ENCODE measurements around the gene GJD3.
A peak's percentile ranks its signal among the peaks of the same experiment; 100 is the strongest.
"Not testable (repeated sequence)": the region's sequence is repeated elsewhere in the genome, so short reads cannot be mapped to it uniquely, and the experiment has no call there.

GJD3 gene, protein sequence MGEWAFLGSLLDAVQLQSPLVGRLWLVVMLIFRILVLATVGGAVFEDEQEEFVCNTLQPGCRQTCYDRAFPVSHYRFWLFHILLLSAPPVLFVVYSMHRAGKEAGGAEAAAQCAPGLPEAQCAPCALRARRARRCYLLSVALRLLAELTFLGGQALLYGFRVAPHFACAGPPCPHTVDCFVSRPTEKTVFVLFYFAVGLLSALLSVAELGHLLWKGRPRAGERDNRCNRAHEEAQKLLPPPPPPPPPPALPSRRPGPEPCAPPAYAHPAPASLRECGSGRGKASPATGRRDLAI

DNA sequence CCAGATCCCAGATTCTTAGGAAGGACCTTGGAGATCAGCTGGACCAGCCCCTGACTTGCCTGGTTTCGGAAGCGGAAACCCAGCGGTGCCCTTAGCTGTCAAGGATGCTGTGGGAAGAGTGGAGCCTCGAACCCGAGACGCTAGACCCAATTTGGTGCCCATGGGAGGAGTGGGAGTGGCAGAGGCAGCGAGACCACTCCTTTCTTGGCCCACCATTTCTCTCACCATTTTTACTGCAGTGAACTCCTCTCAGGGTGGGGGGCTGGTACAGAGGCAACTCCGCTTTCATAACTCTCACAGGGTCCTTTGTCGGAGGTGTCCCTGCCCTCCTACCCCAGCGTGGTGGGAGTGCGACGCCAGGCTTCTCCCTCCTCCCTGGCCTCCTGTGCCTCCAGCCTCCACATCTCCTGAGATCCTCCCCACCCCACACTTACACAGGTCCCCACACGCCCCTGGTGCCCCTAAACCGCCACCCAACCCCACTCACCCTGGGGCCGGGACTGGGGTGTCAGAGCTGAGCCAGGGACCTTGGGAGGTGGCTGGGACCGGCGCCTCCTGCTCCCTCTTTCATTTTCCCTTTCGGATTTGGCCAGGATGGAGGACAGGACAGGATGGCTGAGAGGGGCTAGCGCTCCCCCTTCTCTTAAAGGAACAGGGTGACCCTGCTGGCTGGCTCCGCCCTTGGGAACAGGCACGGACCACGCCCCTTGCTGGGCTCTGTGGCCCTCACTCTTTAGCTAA lies at the start of gene GJD3:
TSS of gene GJD3 (minus strand) at position 617 of the 741 bp plus-strand sequence. CDS start 922 bp downstream, outside the sequence.
- TF ChIP-seq, protein P1, sequence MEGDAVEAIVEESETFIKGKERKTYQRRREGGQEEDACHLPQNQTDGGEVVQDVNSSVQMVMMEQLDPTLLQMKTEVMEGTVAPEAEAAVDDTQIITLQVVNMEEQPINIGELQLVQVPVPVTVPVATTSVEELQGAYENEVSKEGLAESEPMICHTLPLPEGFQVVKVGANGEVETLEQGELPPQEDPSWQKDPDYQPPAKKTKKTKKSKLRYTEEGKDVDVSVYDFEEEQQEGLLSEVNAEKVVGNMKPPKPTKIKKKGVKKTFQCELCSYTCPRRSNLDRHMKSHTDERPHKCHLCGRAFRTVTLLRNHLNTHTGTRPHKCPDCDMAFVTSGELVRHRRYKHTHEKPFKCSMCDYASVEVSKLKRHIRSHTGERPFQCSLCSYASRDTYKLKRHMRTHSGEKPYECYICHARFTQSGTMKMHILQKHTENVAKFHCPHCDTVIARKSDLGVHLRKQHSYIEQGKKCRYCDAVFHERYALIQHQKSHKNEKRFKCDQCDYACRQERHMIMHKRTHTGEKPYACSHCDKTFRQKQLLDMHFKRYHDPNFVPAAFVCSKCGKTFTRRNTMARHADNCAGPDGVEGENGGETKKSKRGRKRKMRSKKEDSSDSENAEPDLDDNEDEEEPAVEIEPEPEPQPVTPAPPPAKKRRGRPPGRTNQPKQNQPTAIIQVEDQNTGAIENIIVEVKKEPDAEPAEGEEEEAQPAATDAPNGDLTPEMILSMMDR (conservative IDR thresholded peaks at IDR 0.05; ENCODE audit: low read length), result no peak
- H3K4me3 ChIP-seq (ENCODE audit: low read length), result peak within 1 kb of the TSS; percentile 63
- no peak for DNase-seq (ENCODE audit: low read depth)

DNA sequence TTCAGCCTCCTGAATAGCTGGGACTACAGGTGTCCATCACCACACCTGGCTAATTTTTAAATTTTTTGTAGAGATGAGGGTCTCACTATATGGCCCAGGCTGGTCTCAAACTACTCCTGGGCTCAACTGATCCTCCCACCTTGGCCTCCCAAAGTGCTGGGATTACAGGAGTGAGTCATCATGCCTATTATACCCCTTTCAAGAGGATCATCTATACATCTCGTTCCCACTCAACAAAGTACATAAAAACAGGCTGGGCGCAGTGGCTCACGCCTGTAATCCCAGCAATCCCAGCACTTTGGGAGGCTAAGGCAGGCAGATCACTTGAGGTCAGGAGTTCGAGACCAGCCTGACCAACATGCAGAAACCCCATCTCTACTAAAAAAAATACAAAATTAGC lies 49.8 kb upstream of the GJD3 start:
- not testable (repeated sequence) for DNase-seq (ENCODE audit: low read depth)

DNA sequence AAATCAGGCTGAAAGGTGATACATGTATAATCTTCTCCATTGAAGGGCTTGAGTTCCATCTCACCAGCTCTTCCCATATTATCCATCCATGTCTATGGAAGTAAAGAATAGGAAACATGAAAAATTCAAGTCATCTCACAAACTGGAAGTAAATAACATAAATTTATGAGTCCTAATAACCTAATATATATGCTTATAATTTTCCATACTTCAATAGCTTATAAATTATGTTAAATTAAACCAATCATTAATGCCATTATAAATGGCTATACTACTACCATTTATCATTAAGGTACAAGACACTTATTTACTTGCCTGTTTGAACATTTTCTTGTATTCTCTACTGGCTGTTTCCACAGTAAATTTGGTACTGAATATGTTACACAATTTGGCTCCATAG lies 48.3 kb upstream of the GJD3 start:
- no peak overlapping the region for H3K4me3 ChIP-seq (ENCODE audit: low read length)
- TF ChIP-seq, protein P1 (conservative IDR thresholded peaks at IDR 0.05; ENCODE audit: low read length), result no peak
- DNase-seq (ENCODE audit: low read depth), result no peak

More for the DNA sequence above, 49.8 kb upstream of the GJD3 start:
- H3K4me3 ChIP-seq (ENCODE audit: low read length), result not testable (repeated sequence)

DNA sequence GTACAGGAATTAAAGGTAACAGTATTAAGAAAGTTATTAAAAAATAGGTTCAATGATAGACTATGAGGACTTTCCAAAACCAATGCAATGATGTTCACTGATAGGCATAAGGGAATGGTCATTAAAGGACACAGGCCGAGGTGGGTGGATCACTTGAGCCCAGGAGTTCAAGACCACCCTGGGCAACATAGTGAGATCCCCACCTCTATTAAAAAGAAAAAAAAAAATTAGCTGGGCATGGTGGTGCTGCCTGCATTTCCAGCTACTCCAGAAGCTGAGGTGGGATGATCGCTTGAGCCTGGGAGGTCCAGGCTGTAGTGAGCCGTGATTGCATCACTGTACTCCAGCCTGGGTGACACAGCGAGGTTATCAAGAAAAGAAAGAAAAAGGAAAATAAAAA lies 47.3 kb upstream of the GJD3 start:
- H3K4me3 ChIP-seq (ENCODE audit: low read length), result no peak overlapping the region
- TF ChIP-seq, protein P1 (conservative IDR thresholded peaks at IDR 0.05; ENCODE audit: low read length), result no peak

DNA sequence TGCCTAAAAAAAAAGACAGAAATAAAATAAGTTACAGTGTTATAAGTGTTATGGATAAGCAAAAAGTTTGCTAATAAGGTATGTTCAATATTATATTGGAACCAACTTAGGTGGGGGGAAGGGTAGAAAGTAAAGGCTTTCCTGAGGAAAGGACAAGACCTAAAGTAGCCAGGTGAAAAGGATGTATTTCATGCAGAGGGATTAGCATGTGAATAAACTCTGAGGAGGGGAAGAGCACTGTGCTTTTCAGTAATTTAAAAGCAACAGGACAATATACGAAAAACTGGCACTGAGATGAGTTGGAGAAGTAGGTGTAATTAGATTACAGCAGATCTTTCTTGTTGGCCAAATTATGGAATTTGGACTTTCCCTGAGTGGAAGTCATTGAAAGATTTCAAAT lies 45.5 kb upstream of the GJD3 start:
- no peak overlapping the region for H3K4me3 ChIP-seq (ENCODE audit: low read length)
- TF ChIP-seq, protein P1 (conservative IDR thresholded peaks at IDR 0.05; ENCODE audit: low read length), result no peak
- DNase-seq (ENCODE audit: low read depth), result no peak

More for the DNA sequence above, 47.3 kb upstream of the GJD3 start:
- DNase-seq (ENCODE audit: low read depth), result no peak

DNA sequence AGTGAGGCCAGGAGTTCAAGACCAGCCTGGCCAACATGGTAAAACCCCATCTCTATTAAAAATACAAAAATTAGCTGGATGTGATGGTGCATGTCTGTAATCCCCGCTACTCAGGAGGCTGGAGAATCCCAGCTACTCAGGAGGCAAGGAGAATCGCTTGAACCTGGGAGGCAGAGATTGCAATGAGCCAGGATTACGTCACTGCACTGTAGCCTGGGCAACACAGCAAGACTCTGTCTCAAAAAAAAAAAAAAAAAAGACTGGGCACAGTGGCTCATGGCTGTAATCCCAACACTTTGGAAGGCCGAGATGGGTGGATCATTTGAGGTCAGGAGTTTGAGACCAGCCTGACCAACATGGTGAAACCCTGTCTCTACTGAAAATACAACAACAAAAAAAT lies 45.0 kb upstream of the GJD3 start:
- not testable (repeated sequence) for H3K4me3 ChIP-seq (ENCODE audit: low read length)
- peak; percentile 30 for DNase-seq (ENCODE audit: low read depth)

DNA sequence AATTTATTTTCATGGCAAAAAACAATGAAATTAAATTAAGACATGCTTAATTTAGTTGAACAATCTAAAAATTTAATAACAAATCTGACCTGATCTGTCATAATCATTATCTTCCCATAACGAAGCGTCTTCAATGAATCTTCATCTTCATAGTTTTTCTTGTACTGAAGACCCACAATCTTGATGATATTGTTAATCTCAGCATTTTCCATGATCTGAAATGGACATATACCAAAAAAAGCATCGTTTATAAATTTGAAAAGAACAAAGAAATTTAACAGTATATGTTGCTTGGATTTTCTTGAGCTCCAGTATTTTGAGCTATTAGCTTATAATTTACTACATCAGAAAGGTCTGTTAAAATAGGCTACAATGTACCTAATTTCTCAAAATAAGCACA lies 42.9 kb upstream of the GJD3 start:
- TF ChIP-seq, protein P1 (conservative IDR thresholded peaks at IDR 0.05; ENCODE audit: low read length), result no peak
- DNase-seq (ENCODE audit: low read depth), result no peak
- H3K4me3 ChIP-seq (ENCODE audit: low read length), result no peak overlapping the region

DNA sequence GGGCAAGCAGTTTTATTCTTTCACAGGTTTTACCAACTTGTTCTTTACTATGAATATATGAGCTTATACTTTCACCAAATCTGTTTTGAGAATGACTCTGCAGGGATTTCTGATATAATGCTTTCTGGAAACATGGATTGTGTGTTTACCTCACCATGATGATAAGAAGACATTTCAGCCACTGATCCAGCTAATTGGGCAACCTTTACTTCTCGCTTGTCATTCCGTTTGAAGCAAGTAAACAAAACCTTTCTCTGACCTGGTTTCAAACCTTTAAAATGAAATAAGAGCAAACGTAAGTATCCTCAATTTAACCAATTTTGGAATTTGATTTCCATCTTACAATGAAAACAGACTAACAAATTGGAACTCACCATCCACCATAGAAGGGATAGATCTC lies 39.5 kb upstream of the GJD3 start:
- DNase-seq (ENCODE audit: low read depth), result no peak
- no peak overlapping the region for H3K4me3 ChIP-seq (ENCODE audit: low read length)
- TF ChIP-seq, protein P1 (conservative IDR thresholded peaks at IDR 0.05; ENCODE audit: low read length), result no peak

All from AG10803 (cell line).